CD14-positive monocyte (primary cell): ENCODE measurements around the gene APOL6. TPM values are rescaled to one million over a fixed set of nuclear protein-coding genes. Genes with fewer than 3 reads are reported as not detected.
A peak's percentile ranks its signal among the peaks of the same experiment; 100 is the strongest.

Experiments used
- DNase-seq, 3 donors: peaks; one replicate each; pipeline ENCODE4 v3.0.0-alpha.2; 2011 to 2022
- H2AFZ ChIP-seq: 2 replicates; pipeline ENCODE4 v1.6.0; 2012; ENCODE audit warnings: mild to moderate bottlenecking, low read depth, low read length, inconsistent platforms; ENCODE audit not compliant: insufficient read depth, poor library complexity, severe bottlenecking
- H3K27ac ChIP-seq, 2 donors: 1 replicate in 1 of 2; 2 replicates in 1 of 2; pipeline ENCODE4 v1.5.1; 2012 to 2013; ENCODE audit warnings: low read length in 2 of 2, control low read depth in 1 of 2, inconsistent platforms in 1 of 2, low read depth in 1 of 2, mild to moderate bottlenecking in 1 of 2
- H3K27me3 ChIP-seq, 2 donors: one replicate each; pipeline versions ENCODE4 v1.6.0 to v1.6.1; 2011 to 2013; ENCODE audit warnings: low read length in 2 of 2; ENCODE audit not compliant: control insufficient read depth in 2 of 2, insufficient read depth in 2 of 2
- H3K36me3 ChIP-seq, 2 donors: replicated peaks in 1 of 2; 1 replicate in 1 of 2; 2 replicates in 1 of 2; pipeline versions ENCODE4 v1.5.1 to v1.6.1; 2012 to 2013; ENCODE audit warnings: low read length in 2 of 2, control low read depth in 1 of 2, inconsistent platforms in 1 of 2, mild to moderate bottlenecking in 1 of 2; ENCODE audit not compliant: insufficient read depth in 2 of 2, control insufficient read depth in 1 of 2
- H3K4me1 ChIP-seq, 2 donors: 1 replicate in 1 of 2; 2 replicates in 1 of 2; pipeline versions ENCODE4 v1.5.1 to v1.6.1; 2012 to 2013; ENCODE audit warnings: low read length in 2 of 2, control low read depth in 1 of 2, inconsistent platforms in 1 of 2, mild to moderate bottlenecking in 1 of 2, moderate library complexity in 1 of 2; ENCODE audit not compliant: insufficient read depth in 2 of 2, control insufficient read depth in 1 of 2
- H3K4me2 ChIP-seq: replicated peaks from 2 replicates; pipeline ENCODE3; 2012; ENCODE audit warnings: low read length, moderate library complexity, mild to moderate bottlenecking; ENCODE audit not compliant: poor library complexity, severe bottlenecking; ENCODE audit errors: extremely low read depth
- H3K4me3 ChIP-seq, 3 experiments: fragments of 200-600 bp in 1 of 3; sonication (generic) in 1 of 3; replicated peaks in 1 of 3; 1 replicate in 2 of 3; 2 replicates in 1 of 3; pipeline ENCODE4 v1.5.1; 2011 to 2013; ENCODE audit warnings: low read length in 3 of 3, mild to moderate bottlenecking in 3 of 3, control low read depth in 2 of 3, low read depth in 2 of 3, inconsistent platforms in 1 of 3, moderate library complexity in 1 of 3
- H3K79me2 ChIP-seq: 2 replicates; pipeline ENCODE4 v1.6.0; 2012; ENCODE audit warnings: mild to moderate bottlenecking, control low read depth, inconsistent platforms, low read length, moderate library complexity; ENCODE audit not compliant: insufficient read depth
- H3K9ac ChIP-seq: 2 replicates; pipeline ENCODE4 v1.6.0; 2017; ENCODE audit warnings: low read length, mild to moderate bottlenecking; ENCODE audit not compliant: insufficient read depth, poor library complexity, severe bottlenecking
- H3K9me3 ChIP-seq, 2 donors: replicated peaks in 1 of 2; 1 replicate in 1 of 2; 2 replicates in 1 of 2; pipeline versions ENCODE4 v1.5.1 to v1.6.1; 2012 to 2013; ENCODE audit warnings: low read length in 2 of 2, control low read depth in 1 of 2; ENCODE audit not compliant: control insufficient read depth in 1 of 2, insufficient read depth in 1 of 2
- H4K20me1 ChIP-seq: 2 replicates; pipeline ENCODE4 v1.6.0; 2012; ENCODE audit warnings: mild to moderate bottlenecking, low read length, control low read depth, moderate library complexity; ENCODE audit not compliant: insufficient read depth
- H3K27ac Mint-ChIP-seq, 7 donors: one replicate each; pipeline ENCODE4 v1.8.0; 2020; ENCODE audit warnings: mild to moderate bottlenecking in 7 of 7, mixed read lengths in 7 of 7, moderate library complexity in 6 of 7, inconsistent platforms in 2 of 7
- H3K27me3 Mint-ChIP-seq, 3 donors: one replicate each; pipeline ENCODE4 v1.8.0; 2021 to 2022; ENCODE audit warnings: low read depth in 3 of 3, mild to moderate bottlenecking in 3 of 3, mixed read lengths in 3 of 3, moderate library complexity in 3 of 3, inconsistent platforms in 1 of 3
- H3K36me3 Mint-ChIP-seq, 2 donors: one replicate each; pipeline ENCODE4 v1.8.0; 2020; ENCODE audit warnings: mixed read lengths in 2 of 2, inconsistent platforms in 1 of 2, mild to moderate bottlenecking in 1 of 2
- H3K4me1 Mint-ChIP-seq: one replicate; pipeline ENCODE4 v1.8.0; 2020; ENCODE audit warnings: mild to moderate bottlenecking, mixed read lengths
- H3K4me3 Mint-ChIP-seq, 2 donors: one replicate each; pipeline ENCODE4 v1.8.0; 2020; ENCODE audit warnings: mild to moderate bottlenecking in 2 of 2, mixed read lengths in 2 of 2, moderate library complexity in 1 of 2
- H3K9me3 Mint-ChIP-seq, 7 donors: one replicate each; pipeline ENCODE4 v1.8.0; 2020 to 2022; ENCODE audit warnings: mixed read lengths in 7 of 7, mild to moderate bottlenecking in 6 of 7, moderate library complexity in 6 of 7, inconsistent platforms in 2 of 7
- WGBS: methylation state at CpG from one replicate; pipeline ENCODE4 v1.1.5; 2013; ENCODE audit warnings: missing lambda C conversion rate; ENCODE audit not compliant: insufficient coverage; 5-methylcytosine and 5-hydroxymethylcytosine counted together
- intact Hi-C, 2 donors: fragments of 100-400 bp; cut with micrococcal nuclease; formaldehyde crosslinking; loops; one replicate each; pipeline versions ENCODE4 v1.15.0 to v1.15.1; 2023
- polyA plus RNA-seq, 3 donors: library from polyadenylated mRNA; depleted of rRNA in 1 of 3; unstranded in 2 of 3; stranded (reverse) in 1 of 3; fragments of 300-500 nt in 2 of 3; fragments of >200 nt in 1 of 3; fragmentation: Illumina TruSeq in 2 of 3; gene quantifications; 1 replicate in 2 of 3; 2 replicates in 1 of 3; pipeline ENCODE4 v1.2.3, GENCODE V29; 2012 to 2021
- TF ChIP-seq, protein P1 (sequence below): fragments of 200-600 bp; IDR thresholded peaks from one replicate; pipeline ENCODE4 v1.8.0; 2022; ENCODE audit warnings: antibody characterized with exemption, mild to moderate bottlenecking

Gene APOL6
- polyA plus RNA-seq, 3 donors: 7.6 to 13.6 (median 9.1) TPM

DNA sequence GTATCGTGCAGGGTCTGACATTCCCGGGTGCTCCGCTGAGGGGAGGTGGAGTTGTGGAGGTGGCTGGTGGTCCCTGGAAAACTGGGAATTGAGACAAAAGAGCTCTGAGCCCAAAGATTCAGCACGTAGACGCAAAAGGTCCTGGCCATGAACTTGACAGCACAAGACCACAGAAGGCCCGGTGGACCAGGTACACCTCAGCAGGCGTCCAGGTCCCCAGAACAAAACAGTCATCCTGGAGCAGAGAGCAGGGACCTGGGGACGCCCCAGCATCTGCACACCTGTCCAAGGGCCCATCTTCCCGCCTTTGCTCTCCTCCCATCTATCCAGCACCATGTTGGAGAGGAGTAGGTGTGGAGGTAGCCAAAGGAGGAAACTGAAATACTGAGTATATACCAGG, 17.4 kb upstream of the APOL6 start:
- no peaks in the 10 kb centered on the region for H4K20me1 ChIP-seq
- peaks cover 0 to 4% of the 10 kb centered on the region in 2 donors for H3K9me3 ChIP-seq
- Mint-ChIP-seq H3K27me3 (peaks cover 11 to 21% (median 20%) of the 10 kb centered on the region in 3 donors), H3K4me1 (peaks cover 51% of the 10 kb centered on the region), H3K36me3 (no peaks in the 10 kb centered on the region), H3K9me3 (peaks cover 0 to 6% (median 0%) of the 10 kb centered on the region in 7 donors), H3K27ac (peak overlapping the region in 2 of 7 donors; percentile 74 to 78), H3K4me3 (no peak overlapping the region)
- no peak overlapping the region for H3K9ac ChIP-seq
- no peaks in the 10 kb centered on the region for H3K36me3 ChIP-seq
- peaks cover 0 to 11% of the 10 kb centered on the region in 2 donors for H3K27me3 ChIP-seq
- H3K27ac ChIP-seq: no peak overlapping the region
- 99% methylated on average over 6 of the region's 9 CpGs for WGBS
- intact Hi-C loops: loop anchor here in 1 of 2 donors (10.0 kb wide), 1 partner anchor 284 kb away; no protein-coding TSS in a partner anchor
- TF ChIP-seq, protein P1, sequence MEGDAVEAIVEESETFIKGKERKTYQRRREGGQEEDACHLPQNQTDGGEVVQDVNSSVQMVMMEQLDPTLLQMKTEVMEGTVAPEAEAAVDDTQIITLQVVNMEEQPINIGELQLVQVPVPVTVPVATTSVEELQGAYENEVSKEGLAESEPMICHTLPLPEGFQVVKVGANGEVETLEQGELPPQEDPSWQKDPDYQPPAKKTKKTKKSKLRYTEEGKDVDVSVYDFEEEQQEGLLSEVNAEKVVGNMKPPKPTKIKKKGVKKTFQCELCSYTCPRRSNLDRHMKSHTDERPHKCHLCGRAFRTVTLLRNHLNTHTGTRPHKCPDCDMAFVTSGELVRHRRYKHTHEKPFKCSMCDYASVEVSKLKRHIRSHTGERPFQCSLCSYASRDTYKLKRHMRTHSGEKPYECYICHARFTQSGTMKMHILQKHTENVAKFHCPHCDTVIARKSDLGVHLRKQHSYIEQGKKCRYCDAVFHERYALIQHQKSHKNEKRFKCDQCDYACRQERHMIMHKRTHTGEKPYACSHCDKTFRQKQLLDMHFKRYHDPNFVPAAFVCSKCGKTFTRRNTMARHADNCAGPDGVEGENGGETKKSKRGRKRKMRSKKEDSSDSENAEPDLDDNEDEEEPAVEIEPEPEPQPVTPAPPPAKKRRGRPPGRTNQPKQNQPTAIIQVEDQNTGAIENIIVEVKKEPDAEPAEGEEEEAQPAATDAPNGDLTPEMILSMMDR: no peak
- DNase-seq: no peak
- no peak overlapping the region for H2AFZ ChIP-seq
- H3K79me2 ChIP-seq: no peaks in the 10 kb centered on the region
- H3K4me1 ChIP-seq: peaks cover 25 to 42% of the 10 kb centered on the region in 2 donors
- H3K4me3 ChIP-seq: no peak overlapping the region
- no peak overlapping the region for H3K4me2 ChIP-seq

GRCh38 chr22:35631597-35631996, 16.6 kb upstream of the APOL6 start:
- WGBS: no CpG with 5 or more reads among the region's 5 CpGs
- H3K79me2 ChIP-seq: no peaks in the 10 kb centered on the region
- Mint-ChIP-seq H3K4me1 (peaks cover 51% of the 10 kb centered on the region), H3K27me3 (peaks cover 9 to 21% (median 13%) of the 10 kb centered on the region in 3 donors), H3K36me3 (no peaks in the 10 kb centered on the region), H3K27ac (no peak overlapping the region), H3K4me3 (no peak overlapping the region), H3K9me3 (peaks cover 0 to 6% (median 0%) of the 10 kb centered on the region in 7 donors)
- peak; percentile 38 to 60 (median 45) for DNase-seq
- no peak overlapping the region for H2AFZ ChIP-seq
- H3K4me1 ChIP-seq: peaks cover 25 to 42% of the 10 kb centered on the region in 2 donors
- H3K27me3 ChIP-seq: peaks cover 0 to 6% of the 10 kb centered on the region in 2 donors
- intact Hi-C loops: loop anchor here in 1 of 2 donors (10.0 kb wide), 1 partner anchor 283 kb away; no protein-coding TSS in a partner anchor
- no peaks in the 10 kb centered on the region for H4K20me1 ChIP-seq
- H3K9ac ChIP-seq: no peak overlapping the region
- H3K9me3 ChIP-seq: peaks cover 0 to 4% of the 10 kb centered on the region in 2 donors
- H3K4me3 ChIP-seq: no peak overlapping the region
- H3K27ac ChIP-seq: no peak overlapping the region
- H3K36me3 ChIP-seq: no peaks in the 10 kb centered on the region
- TF ChIP-seq, protein P1: peak; percentile 78
- no peak overlapping the region for H3K4me2 ChIP-seq
